ENCODE measurements around the gene GJC2. TPM values are rescaled to one million over a fixed set of nuclear protein-coding genes. Genes with fewer than 3 reads are reported as not detected.

GJC2 gene
- total and polyA plus RNA-seq, 10 of the 15 experiments (the other 5 are each of a cell fraction or from before 2014, with no cell fraction given): 0.04 to 0.44 (median 0.07) TPM; not detected in 4

DNA sequence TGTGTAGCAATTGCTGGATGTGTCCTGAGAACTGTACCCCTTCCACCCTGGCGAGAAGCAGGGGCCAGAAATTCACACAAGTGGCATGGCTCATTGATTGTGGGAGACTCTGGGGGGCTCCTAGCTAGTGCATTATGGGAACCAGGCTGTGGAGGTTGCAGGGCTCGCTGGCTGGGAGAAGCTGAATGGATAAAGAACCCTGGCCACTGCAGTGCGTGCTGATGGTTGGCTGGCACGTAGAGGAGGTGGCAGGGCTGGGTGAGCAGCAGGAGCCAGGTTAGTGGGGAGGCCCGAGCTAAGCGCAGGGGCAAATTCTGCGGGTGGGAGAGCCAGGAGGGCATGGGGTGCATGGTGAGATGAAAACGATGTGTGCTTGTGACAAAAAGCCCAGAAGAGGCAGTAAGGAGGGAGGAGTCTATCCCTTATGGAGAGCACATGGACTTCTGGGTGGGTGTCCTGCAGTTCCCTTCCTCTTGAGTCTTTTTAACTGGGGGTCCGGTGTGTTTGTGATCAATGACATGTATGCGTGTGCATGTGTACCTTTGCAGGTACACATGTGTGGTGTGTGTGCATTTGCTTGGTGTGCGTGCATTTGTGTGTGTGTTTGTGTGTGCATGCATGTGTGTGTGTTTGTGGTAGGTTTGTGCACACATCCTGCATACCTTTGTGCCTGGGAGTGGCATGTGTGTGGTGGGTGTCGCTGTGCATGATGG is 6.1 kb upstream of the GJC2 start:
- intact Hi-C loops (cut with micrococcal nuclease; ENCODE audit: unreplicated experiment): no loop called here
- POLR2A ChIA-PET: interaction anchor here (0.5 to 1.0 kb wide), 2 partner anchors 9 to 21 kb away, joined by 3 read pairs; partner anchors contain the start of gene IBA57
- peaks cover 12% of the 10 kb centered on the region for H3K4me1 ChIP-seq (ENCODE audit: control insufficient read depth, insufficient read depth, low read length)

More for the DNA sequence above, 6.1 kb upstream of the GJC2 start:
- H3K79me2 ChIP-seq (ENCODE audit: control insufficient read depth, insufficient read depth, low read length): peaks cover 56% of the 10 kb centered on the region
- peak overlapping the region; percentile 34; the same call in 1 of the 2 replicates for H3K4me2 ChIP-seq (ENCODE audit: control insufficient read depth, insufficient read depth)
- FAIRE-seq: no peak
- DNase-seq (ENCODE audit: low read depth, low spot score): no peak
- no peak overlapping the region for H3K9ac ChIP-seq (ENCODE audit: control insufficient read depth, insufficient read depth, low read length)
- H3K4me3 ChIP-seq: no peak overlapping the region
- H3K27ac ChIP-seq (ENCODE audit: control insufficient read depth, insufficient read depth): no peak overlapping the region
- peaks cover 8 to 13% of the 10 kb centered on the region in 2 experiments; a peak in 3 of 4 replicates for H3K36me3 ChIP-seq (ENCODE audit: control insufficient read depth in 2 of 2, insufficient read depth in 2 of 2, low read length in 1 of 2)
- no peak for ATAC-seq
- H3K27me3 ChIP-seq (replicated peaks in 1 of 2; ENCODE audit: control insufficient read depth in 2 of 2, insufficient read depth in 2 of 2, low read length in 1 of 2): no peaks in the 10 kb centered on the region
- SMC1A ChIA-PET (ENCODE audit: uncharacterized antibody, unreplicated experiment): interaction anchor here (1.0 kb wide), 1 partner anchor 335 kb away, joined by 3 read pairs; no protein-coding TSS in a partner anchor
- CTCF ChIA-PET: interaction anchor here (0.6 to 2.4 kb wide), 4 partner anchors 13 to 401 kb away, joined by 3 to 18 read pairs (median 6); partner anchors contain the start of gene IBA57
- BruUV-seq (replicated peaks): TSS peak; percentile 19
- H4K20me1 ChIP-seq (ENCODE audit: control insufficient read depth, insufficient read depth): peaks cover 6% of the 10 kb centered on the region; the same call in 1 of the 2 replicates
- H2AFZ ChIP-seq (ENCODE audit: control insufficient read depth, low read depth, low read length): no peak overlapping the region
- in situ Hi-C loops (cut with MboI): no loop called here
- no peaks in the 10 kb centered on the region for H3K9me3 ChIP-seq (replicated peaks; ENCODE audit: control insufficient read depth, insufficient read depth, low read length)
- no peak for TF ChIP-seq TCF7 (IDR thresholded peaks at IDR 0.05; ENCODE audit: borderline replicate concordance)
- no peak for TF ChIP-seq IRF4 (IDR thresholded peaks at IDR 0.05; ENCODE audit: low read depth, low read length)
- 0 out of 2 replicates have a peak, but pooled peaks have one; percentile 27 for TF ChIP-seq HDGF (IDR thresholded peaks at IDR 0.05)
- TF ChIP-seq, protein P1, sequence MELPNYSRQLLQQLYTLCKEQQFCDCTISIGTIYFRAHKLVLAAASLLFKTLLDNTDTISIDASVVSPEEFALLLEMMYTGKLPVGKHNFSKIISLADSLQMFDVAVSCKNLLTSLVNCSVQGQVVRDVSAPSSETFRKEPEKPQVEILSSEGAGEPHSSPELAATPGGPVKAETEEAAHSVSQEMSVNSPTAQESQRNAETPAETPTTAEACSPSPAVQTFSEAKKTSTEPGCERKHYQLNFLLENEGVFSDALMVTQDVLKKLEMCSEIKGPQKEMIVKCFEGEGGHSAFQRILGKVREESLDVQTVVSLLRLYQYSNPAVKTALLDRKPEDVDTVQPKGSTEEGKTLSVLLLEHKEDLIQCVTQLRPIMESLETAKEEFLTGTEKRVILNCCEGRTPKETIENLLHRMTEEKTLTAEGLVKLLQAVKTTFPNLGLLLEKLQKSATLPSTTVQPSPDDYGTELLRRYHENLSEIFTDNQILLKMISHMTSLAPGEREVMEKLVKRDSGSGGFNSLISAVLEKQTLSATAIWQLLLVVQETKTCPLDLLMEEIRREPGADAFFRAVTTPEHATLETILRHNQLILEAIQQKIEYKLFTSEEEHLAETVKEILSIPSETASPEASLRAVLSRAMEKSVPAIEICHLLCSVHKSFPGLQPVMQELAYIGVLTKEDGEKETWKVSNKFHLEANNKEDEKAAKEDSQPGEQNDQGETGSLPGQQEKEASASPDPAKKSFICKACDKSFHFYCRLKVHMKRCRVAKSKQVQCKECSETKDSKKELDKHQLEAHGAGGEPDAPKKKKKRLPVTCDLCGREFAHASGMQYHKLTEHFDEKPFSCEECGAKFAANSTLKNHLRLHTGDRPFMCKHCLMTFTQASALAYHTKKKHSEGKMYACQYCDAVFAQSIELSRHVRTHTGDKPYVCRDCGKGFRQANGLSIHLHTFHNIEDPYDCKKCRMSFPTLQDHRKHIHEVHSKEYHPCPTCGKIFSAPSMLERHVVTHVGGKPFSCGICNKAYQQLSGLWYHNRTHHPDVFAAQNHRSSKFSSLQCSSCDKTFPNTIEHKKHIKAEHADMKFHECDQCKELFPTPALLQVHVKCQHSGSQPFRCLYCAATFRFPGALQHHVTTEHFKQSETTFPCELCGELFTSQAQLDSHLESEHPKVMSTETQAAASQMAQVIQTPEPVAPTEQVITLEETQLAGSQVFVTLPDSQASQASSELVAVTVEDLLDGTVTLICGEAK (IDR thresholded peaks at IDR 0.05; ENCODE audit: borderline replicate concordance): no peak
- WGBS (ENCODE audit: insufficient coverage, insufficient replicate concordance, low lambda C conversion rate, missing lambda C conversion rate): 91% methylated on average over 12 of the region's 12 CpGs
- RAD21 ChIA-PET (ENCODE audit: unreplicated experiment): no interaction called here
